RWPE2 (cell line): Measurements from ENCODE around the gene BTG2.

Source experiments
- ATAC-seq: fragments of 200-7000 bp; cut with Tn5 transposase; 3 replicates; pipeline ENCODE4 v1.9.1; 2021; ENCODE audit warnings: low read depth
- DNase-seq: peaks from one replicate; pipeline ENCODE4 v3.0.0-alpha.2; 2020; ENCODE audit warnings: low spot score
- H3K27ac ChIP-seq: fragments of 450-650 bp; 2 replicates; pipeline ENCODE4 v1.5.1; 2017; ENCODE audit warnings: mild to moderate bottlenecking; ENCODE audit not compliant: poor library complexity, severe bottlenecking
- H3K27me3 ChIP-seq: fragments of 250-450 bp; sonication (Bioruptor Pico); 2 replicates; pipeline ENCODE4 v1.5.1; 2021; ENCODE audit warnings: mild to moderate bottlenecking, moderate library complexity; ENCODE audit not compliant: insufficient read depth, poor library complexity, severe bottlenecking
- H3K36me3 ChIP-seq: fragments of 250-450 bp; sonication (Bioruptor Pico); 2 replicates; pipeline ENCODE4 v1.5.1; 2020; ENCODE audit warnings: low read depth, mild to moderate bottlenecking, moderate library complexity
- H3K4me1 ChIP-seq: fragments of 250-450 bp; sonication (Bioruptor Pico); 2 replicates; pipeline ENCODE4 v1.5.1; 2021; ENCODE audit warnings: mild to moderate bottlenecking, moderate library complexity; ENCODE audit not compliant: insufficient read depth, poor library complexity, severe bottlenecking
- H3K4me3 ChIP-seq: fragments of 250-450 bp; sonication (Bioruptor Pico); 2 replicates; pipeline ENCODE4 v1.5.1; 2021; ENCODE audit warnings: mild to moderate bottlenecking, moderate library complexity; ENCODE audit not compliant: severe bottlenecking
- H3K9me3 ChIP-seq: fragments of 250-450 bp; sonication (Bioruptor Pico); 2 replicates; pipeline ENCODE4 v1.5.1; 2021; ENCODE audit warnings: mild to moderate bottlenecking, moderate library complexity; ENCODE audit not compliant: severe bottlenecking
- TF ChIP-seq, protein P1 (sequence below): fragments of 450-650 bp; IDR thresholded peaks from one replicate; pipeline ENCODE4 v1.5.1; 2017; ENCODE audit warnings: mild to moderate bottlenecking, moderate library complexity; ENCODE audit not compliant: poor library complexity, severe bottlenecking

Gene BTG2

DNA sequence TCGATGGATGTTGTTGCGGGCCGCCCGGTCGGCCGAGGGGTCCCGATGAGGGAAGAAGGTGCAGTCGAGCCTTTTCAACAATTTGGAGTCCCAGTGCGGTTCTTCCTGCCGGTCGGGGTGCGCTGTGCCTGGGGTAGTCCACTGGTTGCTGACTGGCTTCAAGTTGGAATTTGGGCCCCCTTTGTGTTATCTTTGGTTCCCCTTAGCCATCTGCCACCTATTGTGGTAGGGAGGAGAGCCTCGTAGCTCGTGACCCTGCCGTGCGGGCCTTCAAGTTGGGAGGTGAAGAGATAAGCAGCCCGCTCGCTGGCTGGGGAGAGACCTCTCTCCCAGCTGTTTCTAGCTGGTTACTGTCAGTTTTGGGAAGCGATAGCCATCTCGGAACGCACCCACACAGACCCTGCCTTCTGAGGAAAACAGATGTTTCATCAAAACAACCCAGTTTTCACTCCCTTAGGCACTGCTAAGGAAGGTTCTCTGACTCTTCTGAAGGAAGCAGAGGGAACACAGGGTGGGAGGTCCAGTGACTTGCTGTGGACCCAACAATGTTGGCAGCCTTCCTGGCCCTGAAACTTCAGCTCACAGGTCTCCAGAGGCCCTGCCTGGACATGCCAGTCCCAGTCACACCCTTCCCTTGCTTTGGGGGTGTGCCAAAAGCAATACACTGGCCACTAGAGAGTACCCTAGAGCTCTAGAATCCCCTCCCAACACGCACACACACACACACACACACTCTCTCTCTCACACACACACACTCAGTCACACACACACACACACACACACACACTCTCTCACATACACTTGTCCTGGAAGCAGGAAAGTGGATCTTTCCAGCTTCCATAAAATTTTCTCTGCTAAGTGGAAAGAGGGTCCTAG is 1.0 kb downstream of the BTG2 start:
- Histone ChIP-seq H3K27ac (peak overlapping the region; percentile 72), H3K4me1 (peaks cover 20% of the 10 kb centered on the region), H3K9me3 (no peaks in the 10 kb centered on the region), H3K27me3 (no peaks in the 10 kb centered on the region), H3K4me3 (peak overlapping the region; percentile 83), H3K36me3 (peaks cover 21% of the 10 kb centered on the region)
- ATAC-seq (peak; percentile 65), DNase-seq (peak; percentile 94)
- TF ChIP-seq, protein P1, sequence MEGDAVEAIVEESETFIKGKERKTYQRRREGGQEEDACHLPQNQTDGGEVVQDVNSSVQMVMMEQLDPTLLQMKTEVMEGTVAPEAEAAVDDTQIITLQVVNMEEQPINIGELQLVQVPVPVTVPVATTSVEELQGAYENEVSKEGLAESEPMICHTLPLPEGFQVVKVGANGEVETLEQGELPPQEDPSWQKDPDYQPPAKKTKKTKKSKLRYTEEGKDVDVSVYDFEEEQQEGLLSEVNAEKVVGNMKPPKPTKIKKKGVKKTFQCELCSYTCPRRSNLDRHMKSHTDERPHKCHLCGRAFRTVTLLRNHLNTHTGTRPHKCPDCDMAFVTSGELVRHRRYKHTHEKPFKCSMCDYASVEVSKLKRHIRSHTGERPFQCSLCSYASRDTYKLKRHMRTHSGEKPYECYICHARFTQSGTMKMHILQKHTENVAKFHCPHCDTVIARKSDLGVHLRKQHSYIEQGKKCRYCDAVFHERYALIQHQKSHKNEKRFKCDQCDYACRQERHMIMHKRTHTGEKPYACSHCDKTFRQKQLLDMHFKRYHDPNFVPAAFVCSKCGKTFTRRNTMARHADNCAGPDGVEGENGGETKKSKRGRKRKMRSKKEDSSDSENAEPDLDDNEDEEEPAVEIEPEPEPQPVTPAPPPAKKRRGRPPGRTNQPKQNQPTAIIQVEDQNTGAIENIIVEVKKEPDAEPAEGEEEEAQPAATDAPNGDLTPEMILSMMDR, result peak; percentile 56

DNA sequence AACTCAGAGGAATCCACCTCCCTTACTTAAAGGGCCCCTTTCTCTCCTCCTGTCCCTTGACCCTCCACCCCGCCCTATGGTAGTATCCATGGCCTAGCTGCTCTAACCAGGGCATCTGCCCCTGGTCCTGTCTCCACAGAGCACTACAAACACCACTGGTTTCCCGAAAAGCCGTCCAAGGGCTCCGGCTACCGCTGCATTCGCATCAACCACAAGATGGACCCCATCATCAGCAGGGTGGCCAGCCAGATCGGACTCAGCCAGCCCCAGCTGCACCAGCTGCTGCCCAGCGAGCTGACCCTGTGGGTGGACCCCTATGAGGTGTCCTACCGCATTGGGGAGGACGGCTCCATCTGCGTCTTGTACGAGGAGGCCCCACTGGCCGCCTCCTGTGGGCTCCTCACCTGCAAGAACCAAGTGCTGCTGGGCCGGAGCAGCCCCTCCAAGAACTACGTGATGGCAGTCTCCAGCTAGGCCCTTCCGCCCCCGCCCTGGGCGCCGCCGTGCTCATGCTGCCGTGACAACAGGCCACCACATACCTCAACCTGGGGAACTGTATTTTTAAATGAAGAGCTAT is 1.7 kb downstream of the BTG2 start:
- H3K9me3 ChIP-seq, result no peaks in the 10 kb centered on the region
- DNase-seq, result no peak
- H3K27ac ChIP-seq, result peak overlapping the region; percentile 72
- peaks cover 21% of the 10 kb centered on the region for H3K36me3 ChIP-seq
- H3K4me1 ChIP-seq, result peaks cover 20% of the 10 kb centered on the region
- no peak for ATAC-seq
- H3K27me3 ChIP-seq, result no peaks in the 10 kb centered on the region
- TF ChIP-seq, protein P1, result peak; percentile 36
- peak overlapping the region; percentile 83 for H3K4me3 ChIP-seq

DNA sequence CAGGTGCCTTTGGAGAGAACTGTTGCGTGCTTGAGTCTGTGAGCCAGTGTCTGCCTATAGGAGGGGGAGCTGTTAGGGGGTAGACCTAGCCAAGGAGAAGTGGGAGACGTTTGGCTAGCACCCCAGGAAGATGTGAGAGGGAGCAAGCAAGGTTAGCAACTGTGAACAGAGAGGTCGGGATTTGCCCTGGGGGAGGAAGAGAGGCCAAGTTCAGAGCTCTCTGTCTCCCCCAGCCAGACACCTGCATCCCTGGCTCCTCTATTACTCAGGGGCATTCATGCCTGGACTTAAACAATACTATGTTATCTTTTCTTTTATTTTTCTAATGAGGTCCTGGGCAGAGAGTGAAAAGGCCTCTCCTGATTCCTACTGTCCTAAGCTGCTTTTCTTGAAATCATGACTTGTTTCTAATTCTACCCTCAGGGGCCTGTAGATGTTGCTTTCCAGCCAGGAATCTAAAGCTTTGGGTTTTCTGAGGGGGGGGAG is 2.4 kb downstream of the BTG2 start:
- Histone ChIP-seq H3K27me3 (no peaks in the 10 kb centered on the region), H3K9me3 (no peaks in the 10 kb centered on the region), H3K36me3 (peaks cover 21% of the 10 kb centered on the region), H3K4me3 (no peak overlapping the region), H3K4me1 (peaks cover 20% of the 10 kb centered on the region), H3K27ac (no peak overlapping the region)
- ATAC-seq, result no peak
- no peak for DNase-seq
- TF ChIP-seq, protein P1, result no peak

DNA sequence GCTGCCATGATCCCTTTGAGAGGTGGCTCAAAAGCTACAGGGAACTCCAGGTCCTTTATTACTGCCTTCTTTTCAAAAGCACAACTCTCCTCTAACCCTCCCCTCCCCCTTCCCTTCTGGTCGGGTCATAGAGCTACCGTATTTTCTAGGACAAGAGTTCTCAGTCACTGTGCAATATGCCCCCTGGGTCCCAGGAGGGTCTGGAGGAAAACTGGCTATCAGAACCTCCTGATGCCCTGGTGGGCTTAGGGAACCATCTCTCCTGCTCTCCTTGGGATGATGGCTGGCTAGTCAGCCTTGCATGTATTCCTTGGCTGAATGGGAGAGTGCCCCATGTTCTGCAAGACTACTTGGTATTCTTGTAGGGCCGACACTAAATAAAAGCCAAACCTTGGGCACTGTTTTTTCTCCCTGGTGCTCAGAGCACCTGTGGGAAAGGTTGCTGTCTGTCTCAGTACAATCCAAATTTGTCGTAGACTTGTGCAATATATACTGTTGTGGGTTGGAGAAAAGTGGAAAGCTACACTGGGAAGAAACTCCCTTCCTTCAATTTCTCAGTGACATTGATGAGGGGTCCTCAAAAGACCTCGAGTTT is 3.1 kb downstream of the BTG2 start:
- Histone ChIP-seq H3K27me3 (no peaks in the 10 kb centered on the region), H3K4me1 (peaks cover 15% of the 10 kb centered on the region), H3K36me3 (peaks cover 21% of the 10 kb centered on the region), H3K9me3 (no peaks in the 10 kb centered on the region), H3K4me3 (no peak overlapping the region), H3K27ac (no peak overlapping the region)
- DNase-seq (no peak), ATAC-seq (no peak)
- TF ChIP-seq, protein P1, result no peak
